ENCODE data around the gene PANX2. TPM values are rescaled to one million over a fixed set of nuclear protein-coding genes. Genes with fewer than 3 reads are reported as not detected.
"Not testable (repeated sequence)": the region's sequence is repeated elsewhere in the genome, so short reads cannot be mapped to it uniquely, and the experiment has no call there.

PANX2 gene
- total and polyA plus RNA-seq, 4 donors, result 0.62 to 1.4 (median 1.1) TPM

- peak overlapping the region; percentile 68 to 72 for H3K4me3 ChIP-seq (ENCODE audit: low read length in 2 of 2)
- DNase-seq (no peak), ATAC-seq (ENCODE audit: low FRiP score) (peak; percentile 20)
- WGBS, 2 donors, result 5 to 8% methylated on average over 33 to 34 of the region's 34 CpGs
- intact Hi-C loops (cut with DNase I), result loop anchor here in 1 of 2 donors (10.0 kb wide), 2 partner anchors 235 to 275 kb away; partner anchors contain the start of gene PIM3
- no peaks in the 10 kb centered on the region for H3K9me3 ChIP-seq (ENCODE audit: control insufficient read depth, low read length)
- H3K4me1 ChIP-seq (ENCODE audit: control insufficient read depth in 1 of 2, insufficient read depth in 2 of 2, low read length in 2 of 2), result no peaks in the 10 kb centered on the region
- peaks cover 0 to 2% of the 10 kb centered on the region in 2 donors for H3K36me3 ChIP-seq (ENCODE audit: control insufficient read depth in 1 of 2, insufficient read depth in 2 of 2, low read length in 1 of 2)
- H3K27ac ChIP-seq (ENCODE audit: low read depth in 1 of 2, low read length in 2 of 2), result no peak overlapping the region
- H3K27me3 ChIP-seq (ENCODE audit: control insufficient read depth in 1 of 2, insufficient read depth in 2 of 2, low read length in 1 of 2), result no peaks in the 10 kb centered on the region
These were observed 29.4 kb downstream of the PANX2 start for GRCh38 chr22:50199829-50200460.

DNA sequence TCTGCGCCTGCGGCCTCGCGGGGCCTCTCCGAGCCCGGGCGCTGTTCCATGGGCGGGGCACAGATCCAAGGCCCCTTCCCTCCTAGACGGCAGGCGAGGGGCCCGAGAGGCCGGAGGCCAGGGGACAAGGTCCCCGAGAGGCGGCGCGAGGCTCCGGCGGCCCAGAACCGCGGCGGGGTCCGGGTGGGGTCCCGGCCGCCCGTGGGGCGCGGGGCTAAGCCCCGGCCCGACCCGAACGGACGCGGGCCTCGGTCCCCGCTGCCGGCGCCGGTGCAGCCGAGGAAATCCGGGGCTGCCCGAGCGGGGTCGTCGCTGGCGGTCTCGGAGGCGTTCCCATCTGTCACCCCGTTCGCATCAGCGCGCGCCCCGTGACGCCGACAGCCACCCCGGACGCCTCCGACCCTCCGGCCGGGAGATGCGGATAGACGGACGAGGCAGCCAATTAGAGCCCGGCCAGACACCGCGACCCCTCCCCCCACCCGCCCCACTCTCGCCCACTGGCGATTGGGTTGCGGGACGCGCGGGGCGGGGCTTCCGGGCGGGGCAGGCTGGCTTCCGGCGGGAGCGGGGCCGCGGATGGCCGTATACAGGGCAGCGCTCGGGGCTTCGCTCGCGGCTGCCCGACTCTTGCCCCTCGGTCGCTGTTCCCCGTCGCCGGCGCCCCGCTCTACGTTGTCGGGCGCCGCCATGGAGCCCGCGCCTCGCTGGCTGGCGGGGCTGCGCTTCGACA, 30.1 kb downstream of the PANX2 start, which contains the start of gene SELENOO:
SELENOO (plus strand) TSS at position 551 of the 730 bp plus-strand sequence; CDS start at position 577, 26 bp downstream.
- Histone ChIP-seq H3K4me1 (ENCODE audit: control insufficient read depth in 1 of 2, insufficient read depth in 2 of 2, low read length in 2 of 2) (no peaks in the 10 kb centered on the region), H3K27me3 (ENCODE audit: control insufficient read depth in 1 of 2, insufficient read depth in 2 of 2, low read length in 1 of 2) (no peaks in the 10 kb centered on the region), H3K9me3 (ENCODE audit: control insufficient read depth, low read length) (no peaks in the 10 kb centered on the region), H3K36me3 (ENCODE audit: control insufficient read depth in 1 of 2, insufficient read depth in 2 of 2, low read length in 1 of 2) (peaks cover 0 to 2% of the 10 kb centered on the region in 2 donors), H3K27ac (ENCODE audit: low read depth in 1 of 2, low read length in 2 of 2) (peak within 1 kb of the TSS in 1 of 2 donors; percentile 35), H3K4me3 (ENCODE audit: low read length in 2 of 2) (peak within 1 kb of the TSS; percentile 72 to 92)
- peak; percentile 94 for ATAC-seq (ENCODE audit: low FRiP score)
- intact Hi-C loops (cut with DNase I), result loop anchor here in 1 of 2 donors (10.0 kb wide), 2 partner anchors 236 to 276 kb away; partner anchors contain the start of gene PIM3
- WGBS, 2 donors, result 0 to 1% methylated on average over 60 to 105 of the region's 105 CpGs
- DNase-seq, result peak; percentile 95 to 98

GRCh38 chr22:50201191-50202129, 30.9 kb downstream of the PANX2 start:
- no peak for DNase-seq
- peaks cover 0 to 2% of the 10 kb centered on the region in 2 donors for H3K36me3 ChIP-seq (ENCODE audit: control insufficient read depth in 1 of 2, insufficient read depth in 2 of 2, low read length in 1 of 2)
- intact Hi-C loops (cut with DNase I), result loop anchor here in 1 of 2 donors (10.0 kb wide), 2 partner anchors 237 to 277 kb away; partner anchors contain the start of gene PIM3
- no peak for ATAC-seq (ENCODE audit: low FRiP score)
- H3K4me3 ChIP-seq (ENCODE audit: low read length in 2 of 2), result peak overlapping the region; percentile 72 to 92
- no peak overlapping the region for H3K27ac ChIP-seq (ENCODE audit: low read depth in 1 of 2, low read length in 2 of 2)
- H3K9me3 ChIP-seq (ENCODE audit: control insufficient read depth, low read length), result no peaks in the 10 kb centered on the region
- H3K27me3 ChIP-seq (ENCODE audit: control insufficient read depth in 1 of 2, insufficient read depth in 2 of 2, low read length in 1 of 2), result no peaks in the 10 kb centered on the region
- no peaks in the 10 kb centered on the region for H3K4me1 ChIP-seq (ENCODE audit: control insufficient read depth in 1 of 2, insufficient read depth in 2 of 2, low read length in 2 of 2)
- WGBS, 2 donors, result 2 to 4% methylated on average over 101 to 115 of the region's 115 CpGs

DNA sequence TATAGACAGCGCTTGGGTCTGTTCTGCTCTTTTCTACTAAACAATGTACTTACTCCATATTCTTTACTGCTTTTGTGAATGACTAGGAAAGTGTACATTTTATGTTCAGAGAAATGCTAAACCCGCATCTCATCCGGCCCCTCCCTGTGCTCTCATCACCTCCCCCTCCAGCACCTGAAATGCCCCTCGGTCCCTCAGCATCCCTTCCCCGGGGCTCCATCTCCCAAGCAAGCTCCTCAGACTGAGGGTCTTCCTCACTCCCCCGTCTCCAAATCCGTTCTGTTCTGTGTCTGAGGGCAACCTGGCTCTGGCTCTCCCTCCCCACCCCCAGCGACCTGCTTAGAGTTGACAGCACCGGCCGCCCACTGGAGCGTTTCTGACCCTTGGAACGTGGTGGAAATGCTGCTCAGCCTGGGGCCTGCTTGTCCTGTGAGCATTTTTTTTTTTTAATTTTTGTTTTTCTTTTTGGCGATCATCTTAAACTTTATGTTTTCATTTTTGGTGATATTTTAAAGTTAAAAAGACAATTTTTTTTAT, 31.7 kb downstream of the PANX2 start:
- no peaks in the 10 kb centered on the region for H3K27me3 ChIP-seq (ENCODE audit: control insufficient read depth in 1 of 2, insufficient read depth in 2 of 2, low read length in 1 of 2)
- H3K4me1 ChIP-seq (ENCODE audit: control insufficient read depth in 1 of 2, insufficient read depth in 2 of 2, low read length in 2 of 2), result no peaks in the 10 kb centered on the region
- intact Hi-C loops (cut with DNase I), result loop anchor here in 1 of 2 donors (10.0 kb wide), 2 partner anchors 237 to 277 kb away; partner anchors contain the start of gene PIM3
- 73 to 86% methylated on average over 13 of the region's 13 CpGs for WGBS, 2 donors
- H3K36me3 ChIP-seq (ENCODE audit: control insufficient read depth in 1 of 2, insufficient read depth in 2 of 2, low read length in 1 of 2), result peaks cover 0 to 2% of the 10 kb centered on the region in 2 donors
- no peak overlapping the region for H3K27ac ChIP-seq (ENCODE audit: low read depth in 1 of 2, low read length in 2 of 2)
- no peak for DNase-seq
- ATAC-seq (ENCODE audit: low FRiP score), result no peak
- peak overlapping the region in 1 of 2 donors; percentile 72 for H3K4me3 ChIP-seq (ENCODE audit: low read length in 2 of 2)
- H3K9me3 ChIP-seq (ENCODE audit: control insufficient read depth, low read length), result no peaks in the 10 kb centered on the region

DNA sequence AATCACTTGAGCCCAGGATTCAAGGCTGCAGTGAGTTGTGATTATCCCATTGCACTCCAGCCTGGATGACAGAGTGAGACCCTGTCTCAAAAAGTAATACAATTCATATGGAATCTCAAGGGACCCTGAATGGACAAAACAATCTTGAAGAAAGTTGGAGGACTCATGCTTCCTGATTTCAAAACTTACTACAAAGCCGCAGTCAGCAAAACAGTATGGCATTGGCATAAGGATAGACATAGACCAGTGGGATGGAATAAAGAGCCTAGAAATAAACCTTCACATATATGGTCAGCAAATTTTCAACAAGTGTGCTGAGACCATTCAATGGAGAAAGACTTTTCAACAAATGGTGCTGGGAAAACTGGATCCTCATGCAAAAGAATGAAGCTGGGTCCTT, 32.8 kb downstream of the PANX2 start:
- 99 to 100% methylated on average over 1 of the region's 1 CpG for WGBS, 2 donors
- ATAC-seq (ENCODE audit: low FRiP score), result no peak
- H3K4me1 ChIP-seq (ENCODE audit: control insufficient read depth in 1 of 2, insufficient read depth in 2 of 2, low read length in 2 of 2), result no peaks in the 10 kb centered on the region
- H3K36me3 ChIP-seq (ENCODE audit: control insufficient read depth in 1 of 2, insufficient read depth in 2 of 2, low read length in 1 of 2), result no peaks in the 10 kb centered on the region
- no peak overlapping the region for H3K27ac ChIP-seq (ENCODE audit: low read depth in 1 of 2, low read length in 2 of 2)
- intact Hi-C loops (cut with DNase I), result loop anchor here in 1 of 2 donors (10.0 kb wide), 2 partner anchors 238 to 278 kb away; partner anchors contain the start of gene PIM3
- H3K4me3 ChIP-seq (ENCODE audit: low read length in 2 of 2), result no peak overlapping the region
- no peaks in the 10 kb centered on the region for H3K27me3 ChIP-seq (ENCODE audit: control insufficient read depth in 1 of 2, insufficient read depth in 2 of 2, low read length in 1 of 2)
- DNase-seq, result no peak
- no peaks in the 10 kb centered on the region for H3K9me3 ChIP-seq (ENCODE audit: control insufficient read depth, low read length)

DNA sequence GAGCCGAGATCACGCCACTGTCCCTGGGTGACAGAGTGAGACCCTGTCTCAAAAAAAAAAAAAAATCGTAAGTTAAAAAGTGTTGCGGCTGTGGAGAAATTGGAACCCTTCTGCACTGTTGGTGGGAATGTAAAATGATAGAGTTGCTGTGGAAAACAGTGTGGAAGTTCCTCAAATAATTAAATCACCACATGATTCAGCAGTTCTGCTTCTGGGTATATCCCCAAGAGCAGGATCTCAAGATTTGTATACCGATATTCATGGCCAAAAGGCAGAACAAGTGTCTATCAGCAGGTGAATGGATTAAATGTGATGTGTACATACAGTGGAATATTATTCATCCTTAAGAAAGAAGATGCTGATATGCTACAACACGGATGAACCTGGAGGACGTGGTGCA, 34.0 kb downstream of the PANX2 start:
- intact Hi-C loops (cut with DNase I), result loop anchor here in 1 of 2 donors (10.0 kb wide), 2 partner anchors 240 to 280 kb away; partner anchors contain the start of gene PIM3
- H3K27me3 ChIP-seq (ENCODE audit: control insufficient read depth in 1 of 2, insufficient read depth in 2 of 2, low read length in 1 of 2), result no peaks in the 10 kb centered on the region
- DNase-seq (no peak), ATAC-seq (ENCODE audit: low FRiP score) (no peak)
- 94% methylated on average over 7 of the region's 7 CpGs for WGBS, 2 donors
- no peak overlapping the region for H3K27ac ChIP-seq (ENCODE audit: low read depth in 1 of 2, low read length in 2 of 2)
- H3K4me3 ChIP-seq (ENCODE audit: low read length in 2 of 2), result no peak overlapping the region
- H3K36me3 ChIP-seq (ENCODE audit: control insufficient read depth in 1 of 2, insufficient read depth in 2 of 2, low read length in 1 of 2), result no peaks in the 10 kb centered on the region
- no peaks in the 10 kb centered on the region for H3K4me1 ChIP-seq (ENCODE audit: control insufficient read depth in 1 of 2, insufficient read depth in 2 of 2, low read length in 2 of 2)
- no peaks in the 10 kb centered on the region for H3K9me3 ChIP-seq (ENCODE audit: control insufficient read depth, low read length)

DNA sequence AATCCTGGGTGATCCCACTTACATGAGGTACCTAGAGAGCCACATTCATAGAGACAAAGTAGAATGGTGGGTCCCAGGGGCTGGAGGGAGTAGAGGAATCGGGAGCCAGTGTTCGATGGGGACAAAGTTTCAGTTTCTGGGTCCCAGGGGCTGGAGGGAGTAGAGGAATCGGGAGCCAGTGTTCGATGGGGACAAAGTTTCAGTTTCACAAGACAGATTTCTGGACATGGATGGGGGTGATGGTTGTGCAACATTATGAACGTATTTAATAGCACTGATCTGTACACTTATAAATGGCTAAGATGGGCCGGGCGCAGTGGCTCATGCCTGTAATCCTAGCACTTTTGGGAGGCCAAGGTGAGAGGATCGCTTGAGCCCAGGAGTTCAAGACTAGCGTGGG, 34.5 kb downstream of the PANX2 start:
- 91% methylated on average over 9 of the region's 9 CpGs for WGBS, 2 donors
- not testable (repeated sequence) for H3K27me3 ChIP-seq (ENCODE audit: control insufficient read depth in 1 of 2, insufficient read depth in 2 of 2, low read length in 1 of 2); ATAC-seq (ENCODE audit: low FRiP score); DNase-seq; H3K36me3 ChIP-seq (ENCODE audit: control insufficient read depth in 1 of 2, insufficient read depth in 2 of 2, low read length in 1 of 2); H3K4me3 ChIP-seq (ENCODE audit: low read length in 2 of 2); H3K27ac ChIP-seq (ENCODE audit: low read depth in 1 of 2, low read length in 2 of 2); H3K9me3 ChIP-seq (ENCODE audit: control insufficient read depth, low read length); H3K4me1 ChIP-seq (ENCODE audit: control insufficient read depth in 1 of 2, insufficient read depth in 2 of 2, low read length in 2 of 2)
- intact Hi-C loops (cut with DNase I), result loop anchor here (5.0 to 10.0 kb wide), 4 partner anchors 53 to 280 kb away; partner anchors contain the start of gene PIM3 (in 1 of the 2)

All from aorta (tissue), 5 donors.